Neural cell (in vitro differentiated cells): ENCODE data around the gene SLC5A5.

Experiments used
- EZH2 ChIP-seq: fragments of 200-600, 300-800 bp; shearing (Covaris generic), sonication (generic); IDR thresholded peaks from 2 replicates; pipeline ENCODE4 v1.6.1; 2014; ENCODE audit warnings: antibody characterized with exemption, low read length, borderline replicate concordance, mild to moderate bottlenecking; ENCODE audit not compliant: insufficient read depth, poor library complexity, severe bottlenecking
- POLR2AphosphoS5 ChIP-seq: IDR thresholded peaks from 2 replicates; pipeline ENCODE4 v1.6.1; 2012
- RAD21 ChIP-seq: fragments of 450-650 bp; conservative IDR thresholded peaks from 2 replicates; pipeline ENCODE4 v1.6.1; 2014; ENCODE audit warnings: antibody characterized with exemption, mild to moderate bottlenecking, moderate library complexity
- SMC3 ChIP-seq: fragments of 450-650 bp; conservative IDR thresholded peaks from 2 replicates; pipeline ENCODE4 v1.6.1; 2014; ENCODE audit warnings: antibody characterized with exemption, mild to moderate bottlenecking, moderate library complexity; ENCODE audit not compliant: poor library complexity
- TAF1 ChIP-seq: IDR thresholded peaks from 2 replicates; pipeline ENCODE4 v1.6.1; 2012; ENCODE audit warnings: low read depth
- TF ChIP-seq, protein P1 (sequence below): fragments of 450-650 bp; IDR thresholded peaks from 2 replicates; pipeline ENCODE4 v1.5.1; 2014; ENCODE audit warnings: antibody characterized with exemption, mild to moderate bottlenecking, moderate library complexity; ENCODE audit not compliant: poor library complexity, severe bottlenecking
- TF ChIP-seq, protein P2 (sequence below): IDR thresholded peaks from 2 replicates; pipeline ENCODE4 v1.6.1; 2012; ENCODE audit warnings: borderline replicate concordance

DNA sequence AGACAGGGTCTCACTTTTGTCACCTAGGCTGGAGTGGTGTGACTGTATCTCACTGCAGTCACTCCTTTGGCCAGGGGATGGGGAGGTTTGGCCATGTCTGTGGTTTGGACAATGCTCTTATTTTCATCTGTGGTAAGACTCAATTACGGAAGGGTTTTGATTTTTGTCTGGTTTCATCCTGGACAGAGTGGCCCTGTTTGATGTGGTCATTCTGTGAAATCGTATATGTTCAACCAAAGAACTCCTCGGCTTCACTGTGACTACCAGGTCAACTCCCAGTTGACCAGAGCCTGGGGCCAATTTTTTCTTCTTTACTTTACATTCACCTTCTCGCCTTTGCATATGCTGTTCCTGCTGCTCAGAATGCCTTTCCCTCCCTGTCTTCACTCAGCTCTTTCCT, 54.3 kb downstream of the SLC5A5 start:
- TF ChIP-seq, protein P1, sequence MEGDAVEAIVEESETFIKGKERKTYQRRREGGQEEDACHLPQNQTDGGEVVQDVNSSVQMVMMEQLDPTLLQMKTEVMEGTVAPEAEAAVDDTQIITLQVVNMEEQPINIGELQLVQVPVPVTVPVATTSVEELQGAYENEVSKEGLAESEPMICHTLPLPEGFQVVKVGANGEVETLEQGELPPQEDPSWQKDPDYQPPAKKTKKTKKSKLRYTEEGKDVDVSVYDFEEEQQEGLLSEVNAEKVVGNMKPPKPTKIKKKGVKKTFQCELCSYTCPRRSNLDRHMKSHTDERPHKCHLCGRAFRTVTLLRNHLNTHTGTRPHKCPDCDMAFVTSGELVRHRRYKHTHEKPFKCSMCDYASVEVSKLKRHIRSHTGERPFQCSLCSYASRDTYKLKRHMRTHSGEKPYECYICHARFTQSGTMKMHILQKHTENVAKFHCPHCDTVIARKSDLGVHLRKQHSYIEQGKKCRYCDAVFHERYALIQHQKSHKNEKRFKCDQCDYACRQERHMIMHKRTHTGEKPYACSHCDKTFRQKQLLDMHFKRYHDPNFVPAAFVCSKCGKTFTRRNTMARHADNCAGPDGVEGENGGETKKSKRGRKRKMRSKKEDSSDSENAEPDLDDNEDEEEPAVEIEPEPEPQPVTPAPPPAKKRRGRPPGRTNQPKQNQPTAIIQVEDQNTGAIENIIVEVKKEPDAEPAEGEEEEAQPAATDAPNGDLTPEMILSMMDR: no peak
- TF ChIP-seq POLR2AphosphoS5: no peak
- TF ChIP-seq, protein P2, sequence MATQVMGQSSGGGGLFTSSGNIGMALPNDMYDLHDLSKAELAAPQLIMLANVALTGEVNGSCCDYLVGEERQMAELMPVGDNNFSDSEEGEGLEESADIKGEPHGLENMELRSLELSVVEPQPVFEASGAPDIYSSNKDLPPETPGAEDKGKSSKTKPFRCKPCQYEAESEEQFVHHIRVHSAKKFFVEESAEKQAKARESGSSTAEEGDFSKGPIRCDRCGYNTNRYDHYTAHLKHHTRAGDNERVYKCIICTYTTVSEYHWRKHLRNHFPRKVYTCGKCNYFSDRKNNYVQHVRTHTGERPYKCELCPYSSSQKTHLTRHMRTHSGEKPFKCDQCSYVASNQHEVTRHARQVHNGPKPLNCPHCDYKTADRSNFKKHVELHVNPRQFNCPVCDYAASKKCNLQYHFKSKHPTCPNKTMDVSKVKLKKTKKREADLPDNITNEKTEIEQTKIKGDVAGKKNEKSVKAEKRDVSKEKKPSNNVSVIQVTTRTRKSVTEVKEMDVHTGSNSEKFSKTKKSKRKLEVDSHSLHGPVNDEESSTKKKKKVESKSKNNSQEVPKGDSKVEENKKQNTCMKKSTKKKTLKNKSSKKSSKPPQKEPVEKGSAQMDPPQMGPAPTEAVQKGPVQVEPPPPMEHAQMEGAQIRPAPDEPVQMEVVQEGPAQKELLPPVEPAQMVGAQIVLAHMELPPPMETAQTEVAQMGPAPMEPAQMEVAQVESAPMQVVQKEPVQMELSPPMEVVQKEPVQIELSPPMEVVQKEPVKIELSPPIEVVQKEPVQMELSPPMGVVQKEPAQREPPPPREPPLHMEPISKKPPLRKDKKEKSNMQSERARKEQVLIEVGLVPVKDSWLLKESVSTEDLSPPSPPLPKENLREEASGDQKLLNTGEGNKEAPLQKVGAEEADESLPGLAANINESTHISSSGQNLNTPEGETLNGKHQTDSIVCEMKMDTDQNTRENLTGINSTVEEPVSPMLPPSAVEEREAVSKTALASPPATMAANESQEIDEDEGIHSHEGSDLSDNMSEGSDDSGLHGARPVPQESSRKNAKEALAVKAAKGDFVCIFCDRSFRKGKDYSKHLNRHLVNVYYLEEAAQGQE: no peak
- no peak for TF ChIP-seq EZH2
- TF ChIP-seq RAD21: no peak
- TF ChIP-seq TAF1: no peak
- no peak for TF ChIP-seq SMC3
